Uterus (tissue), 4 donors: Measurements from ENCODE around the gene KCNG2. TPM values are rescaled to one million over a fixed set of nuclear protein-coding genes. Genes with fewer than 3 reads are reported as not detected.

Source experiments
- DNase-seq, 2 donors: peaks; one replicate each; pipeline ENCODE4 v3.0.0-alpha.2; 2019 to 2020
- H3K27ac ChIP-seq, 2 donors: fragments of 200-600 bp; sonication (generic); 1 replicate in 1 of 2; 2 replicates in 1 of 2; pipeline ENCODE4 v1.5.1; 2016 to 2018
- H3K27me3 ChIP-seq, 2 donors: fragments of 200-600 bp; sonication (generic); one replicate each; pipeline ENCODE4 v1.5.1; 2018 to 2019; ENCODE audit warnings: control low read depth in 1 of 2
- H3K36me3 ChIP-seq, 2 donors: fragments of 200-600 bp; sonication (generic); one replicate each; pipeline ENCODE4 v1.5.1; 2019; ENCODE audit warnings: control low read depth in 1 of 2
- H3K4me1 ChIP-seq, 2 donors: fragments of 200-600 bp; sonication (generic); one replicate each; pipeline ENCODE4 v1.5.1; 2018 to 2019; ENCODE audit warnings: control low read depth in 1 of 2
- H3K4me3 ChIP-seq, 2 donors: fragments of 200-600 bp; sonication (generic); 1 replicate in 1 of 2; 2 replicates in 1 of 2; pipeline ENCODE4 v1.5.1; 2018 to 2019; ENCODE audit warnings: mild to moderate bottlenecking in 1 of 2
- H3K9me3 ChIP-seq, 2 donors: fragments of 200-600 bp; sonication (generic); one replicate each; pipeline ENCODE4 v1.5.1; 2019; ENCODE audit warnings: control low read depth in 1 of 2
- POLR2A ChIP-seq, 2 donors: fragments of 450-650 bp; IDR thresholded peaks; one replicate each; pipeline ENCODE4 v1.6.1; 2016; ENCODE audit warnings: antibody characterized with exemption in 2 of 2, mild to moderate bottlenecking in 1 of 2, moderate library complexity in 1 of 2
- intact Hi-C: fragments of 100-400 bp; cut with DNase I; formaldehyde crosslinking; loops from one replicate; pipeline ENCODE4 v1.15.1; 2023; ENCODE audit warnings: low total_unique reads
- total RNA-seq, 4 donors: library from RNA; depleted of rRNA in 3 of 4; stranded (reverse); fragments of >200 nt in 3 of 4; gene quantifications; one replicate each; pipeline versions ENCODE4 v1.1.0 to v1.2.4, GENCODE V29; 2014 to 2023
- TF ChIP-seq, protein P1 (sequence below), 4 experiments: fragments of 200-600 bp in 2 of 4; fragments of 450-650 bp in 2 of 4; sonication (generic) in 2 of 4; IDR thresholded peaks; one replicate each; pipeline ENCODE4 v1.5.1; 2016 to 2019; ENCODE audit warnings: antibody characterized with exemption in 4 of 4, mild to moderate bottlenecking in 2 of 4, moderate library complexity in 1 of 4
- donor health status: DM: yes; HTN: yes; CAD: no.

Gene KCNG2
- total RNA-seq, 4 donors from 2014 or later, result 0.59 TPM; not detected in 3

DNA sequence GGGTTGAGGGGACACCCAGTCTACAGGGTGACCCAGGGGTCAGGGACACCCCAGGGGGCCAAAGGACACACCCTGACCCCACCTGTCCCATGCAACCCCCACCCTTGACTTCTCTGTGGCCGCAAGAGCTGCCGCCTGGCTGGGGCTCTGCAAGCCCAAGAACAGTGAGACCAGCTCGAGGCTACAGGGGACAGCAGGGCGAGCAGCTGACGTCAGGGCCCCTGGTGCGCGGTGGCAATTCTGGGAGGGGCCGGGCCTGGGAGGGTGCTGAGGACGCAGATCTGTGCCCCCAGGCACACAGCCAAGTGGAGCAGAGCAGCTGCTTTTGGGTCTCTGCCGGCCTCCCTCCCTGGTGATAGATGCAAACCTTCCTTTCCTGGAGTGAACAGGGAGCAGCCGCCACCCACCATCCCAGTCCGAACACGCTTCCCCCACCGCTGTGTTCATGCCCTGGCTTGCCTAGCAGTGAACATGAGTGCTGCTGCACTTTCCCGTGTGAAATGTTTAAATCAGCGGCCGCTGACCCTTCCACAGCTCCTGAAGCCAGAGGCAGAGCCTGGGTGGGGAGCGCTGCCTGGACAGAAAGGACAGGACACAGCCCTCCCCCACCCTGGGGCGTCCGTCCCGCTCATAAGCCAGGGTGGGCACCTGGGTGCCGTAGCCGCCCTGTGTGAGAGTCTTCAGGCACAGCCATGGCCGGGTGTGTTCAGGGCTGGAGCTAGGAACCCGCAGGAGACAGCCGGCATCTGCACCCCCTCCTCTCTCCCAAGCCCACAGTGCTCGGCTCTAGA lies 106.8 kb downstream of the KCNG2 start:
- Histone ChIP-seq H3K9me3 (peaks cover 0 to 11% of the 10 kb centered on the region in 2 donors), H3K4me3 (no peak overlapping the region), H3K36me3 (no peaks in the 10 kb centered on the region), H3K27ac (no peak overlapping the region), H3K27me3 (no peaks in the 10 kb centered on the region), H3K4me1 (no peaks in the 10 kb centered on the region)
- no peak for TF ChIP-seq POLR2A (IDR thresholded peaks at IDR 0.05)
- TF ChIP-seq, protein P1, sequence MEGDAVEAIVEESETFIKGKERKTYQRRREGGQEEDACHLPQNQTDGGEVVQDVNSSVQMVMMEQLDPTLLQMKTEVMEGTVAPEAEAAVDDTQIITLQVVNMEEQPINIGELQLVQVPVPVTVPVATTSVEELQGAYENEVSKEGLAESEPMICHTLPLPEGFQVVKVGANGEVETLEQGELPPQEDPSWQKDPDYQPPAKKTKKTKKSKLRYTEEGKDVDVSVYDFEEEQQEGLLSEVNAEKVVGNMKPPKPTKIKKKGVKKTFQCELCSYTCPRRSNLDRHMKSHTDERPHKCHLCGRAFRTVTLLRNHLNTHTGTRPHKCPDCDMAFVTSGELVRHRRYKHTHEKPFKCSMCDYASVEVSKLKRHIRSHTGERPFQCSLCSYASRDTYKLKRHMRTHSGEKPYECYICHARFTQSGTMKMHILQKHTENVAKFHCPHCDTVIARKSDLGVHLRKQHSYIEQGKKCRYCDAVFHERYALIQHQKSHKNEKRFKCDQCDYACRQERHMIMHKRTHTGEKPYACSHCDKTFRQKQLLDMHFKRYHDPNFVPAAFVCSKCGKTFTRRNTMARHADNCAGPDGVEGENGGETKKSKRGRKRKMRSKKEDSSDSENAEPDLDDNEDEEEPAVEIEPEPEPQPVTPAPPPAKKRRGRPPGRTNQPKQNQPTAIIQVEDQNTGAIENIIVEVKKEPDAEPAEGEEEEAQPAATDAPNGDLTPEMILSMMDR (IDR thresholded peaks at IDR 0.05), result no peak
- intact Hi-C loops, result no loop called here
- peak in 1 of 2 donors; percentile 8 for DNase-seq

DNA sequence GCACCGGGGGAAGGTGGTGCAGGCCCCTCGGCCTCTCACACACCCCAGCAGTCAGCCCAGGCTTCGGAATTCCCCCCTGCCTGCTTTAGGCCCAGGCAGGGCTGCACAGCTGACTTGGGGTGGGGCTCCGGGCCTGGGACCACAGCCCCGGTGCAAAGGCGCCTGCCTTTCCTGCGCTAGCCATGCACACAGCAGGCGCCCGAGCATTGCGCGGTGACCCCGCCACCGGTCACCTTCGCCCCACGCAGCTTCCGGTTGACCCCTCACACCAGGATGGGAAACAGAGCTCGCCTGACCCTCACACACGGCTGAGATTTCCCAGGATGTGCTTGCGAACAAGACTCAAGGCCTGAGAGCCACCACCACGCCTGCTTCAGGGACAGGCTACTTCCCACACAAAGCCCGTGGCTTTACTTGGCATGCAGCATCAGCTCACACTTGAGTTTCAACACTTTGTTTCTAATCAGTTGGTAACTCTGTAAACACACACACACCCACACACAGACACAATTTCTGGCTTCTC lies 107.7 kb downstream of the KCNG2 start:
- TF ChIP-seq POLR2A (IDR thresholded peaks at IDR 0.05), result no peak
- TF ChIP-seq, protein P1 (IDR thresholded peaks at IDR 0.05), result no peak
- H3K4me1 ChIP-seq, result no peaks in the 10 kb centered on the region
- H3K27me3 ChIP-seq, result no peaks in the 10 kb centered on the region
- H3K36me3 ChIP-seq, result no peaks in the 10 kb centered on the region
- H3K9me3 ChIP-seq, result peaks cover 0 to 11% of the 10 kb centered on the region in 2 donors
- peak in 1 of 2 donors; percentile 16 for DNase-seq
- intact Hi-C loops, result no loop called here
- H3K27ac ChIP-seq, result no peak overlapping the region
- no peak overlapping the region for H3K4me3 ChIP-seq

DNA sequence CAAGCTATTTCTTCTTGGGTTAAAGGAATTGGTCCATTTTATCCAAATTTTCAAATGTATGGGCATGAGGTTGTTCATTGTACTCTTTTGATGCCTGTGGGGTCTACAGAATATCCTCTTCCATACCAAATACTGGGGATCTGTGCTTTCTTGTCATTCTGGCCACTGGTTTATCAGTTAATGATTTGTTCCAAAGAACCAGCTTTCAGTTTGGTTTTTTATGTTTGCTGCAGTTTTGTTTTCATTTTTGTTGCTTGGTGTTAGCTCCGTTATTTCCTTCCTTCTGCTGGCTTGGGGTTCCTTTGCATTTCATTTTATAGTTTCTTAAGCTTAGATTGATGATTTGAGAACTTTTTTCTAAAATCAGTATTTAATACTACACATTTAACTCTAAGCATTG lies 108.3 kb downstream of the KCNG2 start:
- DNase-seq, result no peak
- no peak overlapping the region for H3K27ac ChIP-seq
- H3K36me3 ChIP-seq, result no peaks in the 10 kb centered on the region
- no peaks in the 10 kb centered on the region for H3K4me1 ChIP-seq
- H3K27me3 ChIP-seq, result no peaks in the 10 kb centered on the region
- intact Hi-C loops, result no loop called here
- TF ChIP-seq, protein P1 (IDR thresholded peaks at IDR 0.05), result no peak
- no peak for TF ChIP-seq POLR2A (IDR thresholded peaks at IDR 0.05)
- H3K4me3 ChIP-seq, result no peak overlapping the region
- peaks cover 0 to 11% of the 10 kb centered on the region in 2 donors for H3K9me3 ChIP-seq

DNA sequence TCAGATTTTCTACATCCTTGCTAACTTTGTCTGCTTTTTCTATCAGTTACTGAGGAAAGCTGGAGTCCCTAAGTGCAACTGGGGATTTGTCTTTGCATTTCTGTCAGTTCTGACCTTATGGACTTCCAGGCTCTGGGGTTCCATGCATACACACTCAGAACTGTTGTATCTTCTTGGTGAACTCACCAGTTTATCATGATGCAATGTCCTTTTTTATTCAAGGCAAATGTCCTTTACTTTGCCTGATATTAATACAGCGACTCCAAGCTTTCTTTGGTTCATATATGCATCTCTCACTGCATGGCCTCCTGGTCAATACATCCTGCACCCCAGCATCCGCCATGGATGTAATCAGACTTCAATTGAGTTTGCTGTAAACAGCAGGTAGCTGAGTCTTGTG lies 109.0 kb downstream of the KCNG2 start:
- Histone ChIP-seq H3K4me1 (no peaks in the 10 kb centered on the region), H3K27me3 (no peaks in the 10 kb centered on the region), H3K36me3 (no peaks in the 10 kb centered on the region), H3K9me3 (peaks cover 0 to 11% of the 10 kb centered on the region in 2 donors), H3K27ac (no peak overlapping the region), H3K4me3 (no peak overlapping the region)
- DNase-seq, result no peak
- intact Hi-C loops, result no loop called here
- TF ChIP-seq POLR2A (IDR thresholded peaks at IDR 0.05), result no peak
- TF ChIP-seq, protein P1 (IDR thresholded peaks at IDR 0.05), result no peak

DNA sequence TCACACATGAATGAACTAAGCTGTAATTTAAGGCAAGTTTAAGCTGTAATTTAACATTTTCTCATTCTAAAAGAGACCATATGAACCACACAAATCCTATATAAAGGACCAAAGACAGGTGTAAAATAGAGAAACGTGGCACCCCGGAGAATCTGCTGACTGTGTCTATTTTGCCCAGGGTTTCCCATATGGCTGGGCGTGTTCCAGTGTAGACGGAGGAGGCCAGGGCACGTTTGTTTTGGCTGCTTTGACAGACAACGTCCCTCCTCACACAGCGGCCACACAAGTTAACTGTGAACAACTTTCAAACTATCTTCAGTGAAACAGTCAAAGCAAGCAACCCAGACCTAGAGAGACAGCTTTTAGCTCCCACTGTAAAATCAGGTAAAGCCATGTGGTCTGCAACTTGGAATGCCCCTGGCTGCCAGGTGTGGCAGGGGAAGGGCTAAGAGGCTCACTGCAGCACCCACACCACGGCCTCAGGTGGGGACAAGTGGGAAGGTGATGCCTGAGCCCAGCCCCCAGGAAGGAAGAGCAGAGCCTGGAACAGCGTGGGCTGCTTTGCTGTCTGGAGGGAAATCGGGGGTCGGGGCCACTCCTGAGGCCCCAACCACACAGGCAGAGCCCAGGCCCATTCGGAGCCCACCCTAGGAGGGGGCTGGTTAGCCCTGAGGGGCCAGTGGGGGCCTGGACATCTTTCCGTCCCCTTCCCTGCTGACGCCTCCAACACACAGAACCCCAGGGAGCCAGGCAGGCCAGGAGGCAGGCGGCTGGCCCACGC lies 113.0 kb downstream of the KCNG2 start:
- Histone ChIP-seq H3K4me1 (no peaks in the 10 kb centered on the region), H3K4me3 (no peak overlapping the region), H3K27ac (no peak overlapping the region), H3K27me3 (no peaks in the 10 kb centered on the region), H3K36me3 (no peaks in the 10 kb centered on the region), H3K9me3 (no peaks in the 10 kb centered on the region)
- intact Hi-C loops, result no loop called here
- peak in 1 of 2 donors; percentile 6 for DNase-seq
- no peak for TF ChIP-seq POLR2A (IDR thresholded peaks at IDR 0.05)
- TF ChIP-seq, protein P1 (IDR thresholded peaks at IDR 0.05), result no peak
